ENCODE data around the gene KIZ.

The KIZ gene

GRCh38 chr20:21139881-21140566 lies 14.1 kb downstream of the KIZ start:
- no peak overlapping the region for H3K23ac ChIP-seq (ENCODE audit: low read length in 2 of 2)
- H3K14ac ChIP-seq (ENCODE audit: low read length in 2 of 2), result no peak overlapping the region
- H2BK15ac ChIP-seq (ENCODE audit: low read depth, poor library complexity, severe bottlenecking), result no peak overlapping the region
- H3K9ac ChIP-seq (ENCODE audit: low read length), result no peak overlapping the region
- no peak overlapping the region for H2AFZ ChIP-seq (ENCODE audit: low read depth, low read length)
- no peak overlapping the region for H3K18ac ChIP-seq (ENCODE audit: low read depth in 1 of 2, low read length in 2 of 2)
- H3K4ac ChIP-seq (ENCODE audit: low read depth in 1 of 2, low read length in 2 of 2), result no peak overlapping the region
- no peaks in the 10 kb centered on the region for H3K9me3 ChIP-seq (ENCODE audit: control insufficient read depth, low read length)
- H2BK5ac ChIP-seq (ENCODE audit: low read depth, low read length, poor library complexity, severe bottlenecking), result no peak overlapping the region
- no peak overlapping the region for H4K8ac ChIP-seq (ENCODE audit: low read length)
- no peaks in the 10 kb centered on the region for H3K4me1 ChIP-seq (ENCODE audit: control insufficient read depth, insufficient read depth, low read depth, low read length)
- no peaks in the 10 kb centered on the region for H3K27me3 ChIP-seq (ENCODE audit: control insufficient read depth in 1 of 2, insufficient read depth in 1 of 2, low read length in 2 of 2)
- no peak overlapping the region for H2BK12ac ChIP-seq (ENCODE audit: low read length in 2 of 2)
- no peak overlapping the region for H2AK5ac ChIP-seq (ENCODE audit: low read length, severe bottlenecking)
- no peak overlapping the region for H2BK120ac ChIP-seq (ENCODE audit: low read depth, low read length)
- H3K27ac ChIP-seq (ENCODE audit: low read length, poor library complexity, severe bottlenecking), result no peak overlapping the region
- no peak overlapping the region for H4K91ac ChIP-seq (ENCODE audit: low read length)
- peaks cover 3% of the 10 kb centered on the region for H3K79me1 ChIP-seq (replicated peaks; ENCODE audit: low read length, poor library complexity, severe bottlenecking)
- no peak overlapping the region for H3K4me3 ChIP-seq (ENCODE audit: insufficient read depth in 1 of 2, low read depth in 1 of 2, low read length in 2 of 2)
- H3K36me3 ChIP-seq (ENCODE audit: control insufficient read depth in 1 of 2, insufficient read depth in 2 of 2, low read depth in 1 of 2, low read length in 2 of 2), result peaks cover 11 to 38% of the 10 kb centered on the region in 2 experiments
- WGBS, result 59% methylated on average over 3 of the region's 3 CpGs
- no peak overlapping the region for H3K4me2 ChIP-seq (ENCODE audit: low read length, poor library complexity, severe bottlenecking)
- no peak for DNase-seq

GRCh38 chr20:21141825-21142224 lies 15.9 kb downstream of the KIZ start:
- H4K91ac ChIP-seq (ENCODE audit: low read length), result no peak overlapping the region
- H3K4me1 ChIP-seq (ENCODE audit: control insufficient read depth, insufficient read depth, low read depth, low read length), result no peaks in the 10 kb centered on the region
- no peak overlapping the region for H2BK120ac ChIP-seq (ENCODE audit: low read depth, low read length)
- H2BK15ac ChIP-seq (ENCODE audit: low read depth, poor library complexity, severe bottlenecking), result no peak overlapping the region
- no peak for DNase-seq
- H3K4me3 ChIP-seq (ENCODE audit: insufficient read depth in 1 of 2, low read depth in 1 of 2, low read length in 2 of 2), result no peak overlapping the region
- no peak overlapping the region for H3K23ac ChIP-seq (ENCODE audit: low read length in 2 of 2)
- no peak overlapping the region for H3K14ac ChIP-seq (ENCODE audit: low read length in 2 of 2)
- WGBS, result 94% methylated on average over 5 of the region's 5 CpGs
- no peak overlapping the region for H2BK5ac ChIP-seq (ENCODE audit: low read depth, low read length, poor library complexity, severe bottlenecking)
- H3K27me3 ChIP-seq (ENCODE audit: control insufficient read depth in 1 of 2, insufficient read depth in 1 of 2, low read length in 2 of 2), result no peaks in the 10 kb centered on the region
- H3K9ac ChIP-seq (ENCODE audit: low read length), result no peak overlapping the region
- H2AK5ac ChIP-seq (ENCODE audit: low read length, severe bottlenecking), result no peak overlapping the region
- no peak overlapping the region for H2BK12ac ChIP-seq (ENCODE audit: low read length in 2 of 2)
- H3K18ac ChIP-seq (ENCODE audit: low read depth in 1 of 2, low read length in 2 of 2), result no peak overlapping the region
- no peak overlapping the region for H3K4me2 ChIP-seq (ENCODE audit: low read length, poor library complexity, severe bottlenecking)
- no peak overlapping the region for H2AFZ ChIP-seq (ENCODE audit: low read depth, low read length)
- peaks cover 11 to 38% of the 10 kb centered on the region in 2 experiments for H3K36me3 ChIP-seq (ENCODE audit: control insufficient read depth in 1 of 2, insufficient read depth in 2 of 2, low read depth in 1 of 2, low read length in 2 of 2)
- H3K27ac ChIP-seq (ENCODE audit: low read length, poor library complexity, severe bottlenecking), result no peak overlapping the region
- no peak overlapping the region for H4K8ac ChIP-seq (ENCODE audit: low read length)
- no peak overlapping the region for H3K4ac ChIP-seq (ENCODE audit: low read depth in 1 of 2, low read length in 2 of 2)
- peaks cover 3% of the 10 kb centered on the region for H3K79me1 ChIP-seq (replicated peaks; ENCODE audit: low read length, poor library complexity, severe bottlenecking)
- H3K9me3 ChIP-seq (ENCODE audit: control insufficient read depth, low read length), result no peaks in the 10 kb centered on the region

GRCh38 chr20:21143194-21143890 lies 17.5 kb downstream of the KIZ start:
- 87% methylated on average over 6 of the region's 7 CpGs for WGBS
- Histone ChIP-seq H2BK120ac (ENCODE audit: low read depth, low read length) (no peak overlapping the region), H3K9me3 (ENCODE audit: control insufficient read depth, low read length) (no peaks in the 10 kb centered on the region), H2AFZ (ENCODE audit: low read depth, low read length) (no peak overlapping the region), H3K14ac (ENCODE audit: low read length in 2 of 2) (no peak overlapping the region), H4K91ac (ENCODE audit: low read length) (no peak overlapping the region), H3K79me1 (replicated peaks; ENCODE audit: low read length, poor library complexity, severe bottlenecking) (no peaks in the 10 kb centered on the region), H3K27ac (ENCODE audit: low read length, poor library complexity, severe bottlenecking) (no peak overlapping the region), H4K8ac (ENCODE audit: low read length) (no peak overlapping the region), H3K27me3 (ENCODE audit: control insufficient read depth in 1 of 2, insufficient read depth in 1 of 2, low read length in 2 of 2) (no peaks in the 10 kb centered on the region), H3K4ac (ENCODE audit: low read depth in 1 of 2, low read length in 2 of 2) (no peak overlapping the region), H3K4me1 (ENCODE audit: control insufficient read depth, insufficient read depth, low read depth, low read length) (no peaks in the 10 kb centered on the region), H2BK12ac (ENCODE audit: low read length in 2 of 2) (no peak overlapping the region), H2BK15ac (ENCODE audit: low read depth, poor library complexity, severe bottlenecking) (no peak overlapping the region), H3K36me3 (ENCODE audit: control insufficient read depth in 1 of 2, insufficient read depth in 2 of 2, low read depth in 1 of 2, low read length in 2 of 2) (peaks cover 4 to 24% of the 10 kb centered on the region in 2 experiments), H3K18ac (ENCODE audit: low read depth in 1 of 2, low read length in 2 of 2) (no peak overlapping the region), H2AK5ac (ENCODE audit: low read length, severe bottlenecking) (no peak overlapping the region), H2BK5ac (ENCODE audit: low read depth, low read length, poor library complexity, severe bottlenecking) (no peak overlapping the region), H3K4me2 (ENCODE audit: low read length, poor library complexity, severe bottlenecking) (no peak overlapping the region), H3K23ac (ENCODE audit: low read length in 2 of 2) (no peak overlapping the region), H3K9ac (ENCODE audit: low read length) (no peak overlapping the region), H3K4me3 (ENCODE audit: insufficient read depth in 1 of 2, low read depth in 1 of 2, low read length in 2 of 2) (no peak overlapping the region)
- no peak for DNase-seq

GRCh38 chr20:21145424-21145823 lies 19.5 kb downstream of the KIZ start:
- H3K4me3 ChIP-seq (ENCODE audit: insufficient read depth in 1 of 2, low read depth in 1 of 2, low read length in 2 of 2), result no peak overlapping the region
- H3K79me1 ChIP-seq (replicated peaks; ENCODE audit: low read length, poor library complexity, severe bottlenecking), result no peaks in the 10 kb centered on the region
- H2AK5ac ChIP-seq (ENCODE audit: low read length, severe bottlenecking), result no peak overlapping the region
- 50% methylated on average over 1 of the region's 3 CpGs for whole genome bisulfite sequencing
- H2AFZ ChIP-seq (ENCODE audit: low read depth, low read length), result no peak overlapping the region
- no peak overlapping the region for H2BK12ac ChIP-seq (ENCODE audit: low read length in 2 of 2)
- H3K4me2 ChIP-seq (ENCODE audit: low read length, poor library complexity, severe bottlenecking), result no peak overlapping the region
- H4K91ac ChIP-seq (ENCODE audit: low read length), result no peak overlapping the region
- H3K9ac ChIP-seq (ENCODE audit: low read length), result no peak overlapping the region
- DNase-seq, result no peak
- no peak overlapping the region for H3K23ac ChIP-seq (ENCODE audit: low read length in 2 of 2)
- H2BK120ac ChIP-seq (ENCODE audit: low read depth, low read length), result no peak overlapping the region
- H2BK5ac ChIP-seq (ENCODE audit: low read depth, low read length, poor library complexity, severe bottlenecking), result no peak overlapping the region
- H3K36me3 ChIP-seq (ENCODE audit: control insufficient read depth in 1 of 2, insufficient read depth in 2 of 2, low read depth in 1 of 2, low read length in 2 of 2), result peaks cover 12 to 26% of the 10 kb centered on the region in 2 experiments
- H3K14ac ChIP-seq (ENCODE audit: low read length in 2 of 2), result no peak overlapping the region
- no peaks in the 10 kb centered on the region for H3K9me3 ChIP-seq (ENCODE audit: control insufficient read depth, low read length)
- H4K8ac ChIP-seq (ENCODE audit: low read length), result no peak overlapping the region
- no peak overlapping the region for H3K4ac ChIP-seq (ENCODE audit: low read depth in 1 of 2, low read length in 2 of 2)
- H3K18ac ChIP-seq (ENCODE audit: low read depth in 1 of 2, low read length in 2 of 2), result no peak overlapping the region
- no peak overlapping the region for H2BK15ac ChIP-seq (ENCODE audit: low read depth, poor library complexity, severe bottlenecking)
- H3K4me1 ChIP-seq (ENCODE audit: control insufficient read depth, insufficient read depth, low read depth, low read length), result no peaks in the 10 kb centered on the region
- H3K27ac ChIP-seq (ENCODE audit: low read length, poor library complexity, severe bottlenecking), result no peak overlapping the region
- H3K27me3 ChIP-seq (ENCODE audit: control insufficient read depth in 1 of 2, insufficient read depth in 1 of 2, low read length in 2 of 2), result no peaks in the 10 kb centered on the region

Data from mesenchymal stem cell (in vitro differentiated cells and primary cell).